22Rv1 (cell line): ENCODE measurements around the gene MARK1.

Experiments
- H3K27ac ChIP-seq: fragments of 450-650 bp; 2 replicates; pipeline ENCODE4 v1.5.1; 2017
- CTCF ChIP-seq: fragments of 450-650 bp; IDR thresholded peaks from 2 replicates; pipeline ENCODE4 v1.5.1; 2017; ENCODE audit warnings: mild to moderate bottlenecking
- ZFX ChIP-seq: fragments of 450-650 bp; IDR thresholded peaks from 2 replicates; pipeline ENCODE4 v1.6.1; 2017; ENCODE audit warnings: antibody characterized with exemption, borderline replicate concordance

Gene MARK1

DNA sequence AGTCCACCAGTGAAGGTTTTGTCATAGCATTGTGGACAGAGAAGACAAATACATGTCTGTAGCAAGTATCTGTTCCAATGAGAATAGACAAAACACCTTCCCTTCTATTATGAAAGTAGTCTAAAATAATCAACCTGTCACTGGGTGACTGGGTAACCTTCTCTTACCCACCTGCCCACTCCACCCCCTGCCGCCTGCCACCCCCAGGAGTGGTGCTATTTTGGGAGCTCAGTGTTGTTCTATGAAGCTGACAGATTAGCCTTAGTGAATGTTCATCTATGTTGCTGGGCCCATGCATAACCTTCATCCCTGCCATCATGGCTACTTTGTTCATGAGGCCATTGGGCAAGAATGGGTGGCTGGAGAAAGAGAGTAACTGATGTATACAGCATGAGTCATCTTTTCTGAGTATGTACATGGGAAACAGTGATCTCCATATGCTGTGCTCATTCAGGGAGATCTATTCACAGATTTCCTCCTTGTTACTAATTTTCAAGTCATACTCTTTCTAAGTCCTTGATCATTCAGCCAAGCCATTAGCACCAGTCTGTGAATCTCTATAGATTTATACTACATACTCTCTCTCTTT, 24.8 kb downstream of the MARK1 start:
- H3K27ac ChIP-seq, result no peak overlapping the region
- TF ChIP-seq CTCF (no peak), ZFX (no peak)

DNA sequence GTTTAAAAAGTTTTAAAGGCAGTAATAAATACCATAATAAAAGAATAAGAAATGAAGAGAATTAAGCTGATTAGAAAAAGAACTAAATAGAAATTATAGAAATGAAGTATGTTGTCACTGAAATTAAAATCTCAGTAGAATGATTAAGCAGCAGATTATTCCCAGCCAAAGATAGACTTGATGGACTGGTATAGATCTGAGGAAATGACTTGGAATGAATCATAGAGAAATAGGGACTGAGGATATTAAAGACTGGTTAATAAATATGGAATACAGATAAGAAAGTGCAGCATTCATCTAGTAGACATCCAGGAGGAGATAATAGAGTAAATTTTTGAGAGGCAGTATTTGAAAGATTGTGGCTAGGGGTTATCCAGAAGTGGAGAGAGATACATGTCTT, 28.7 kb downstream of the MARK1 start:
- TF ChIP-seq CTCF (no peak), ZFX (no peak)
- no peak overlapping the region for H3K27ac ChIP-seq

DNA sequence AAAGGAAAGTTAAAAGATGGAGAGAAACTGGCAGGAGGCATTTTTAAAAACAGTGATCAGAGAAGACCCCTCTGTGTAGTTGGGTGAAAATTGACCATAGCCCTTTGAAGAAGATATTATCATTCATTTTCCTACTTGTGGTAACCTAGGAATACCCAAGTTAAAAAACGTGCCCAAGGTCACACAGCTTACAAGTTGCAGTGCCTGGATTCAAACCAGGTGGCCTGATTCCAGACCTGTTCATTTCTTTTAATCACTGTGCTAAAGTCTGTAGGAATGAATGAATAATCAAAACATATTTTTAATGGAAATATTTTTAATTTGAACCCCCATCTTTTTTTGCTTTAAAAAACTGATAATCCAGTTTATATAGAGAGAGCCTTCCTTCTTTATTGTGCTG, 35.6 kb downstream of the MARK1 start:
- TF ChIP-seq ZFX, result no peak
- TF ChIP-seq CTCF, result no peak
- no peak overlapping the region for H3K27ac ChIP-seq

DNA sequence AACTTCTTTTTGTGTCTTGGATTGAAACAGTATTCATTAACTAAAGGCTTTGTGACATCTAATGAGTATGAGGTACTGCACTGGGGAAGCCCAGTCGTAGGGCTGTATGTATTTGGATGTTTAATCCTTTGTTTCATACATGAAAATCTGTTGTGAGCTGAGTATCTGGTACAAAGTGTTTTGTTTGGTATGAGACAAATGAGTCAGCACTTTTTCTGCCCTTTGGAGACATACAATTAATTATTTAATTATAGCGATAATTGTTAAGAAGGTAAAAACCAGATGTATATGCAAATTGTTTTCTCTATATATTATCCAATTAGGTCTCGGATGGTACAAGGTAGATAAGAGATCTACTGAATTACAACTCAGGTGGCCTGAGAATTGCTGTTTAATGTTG, 36.3 kb downstream of the MARK1 start:
- H3K27ac ChIP-seq, result no peak overlapping the region
- TF ChIP-seq ZFX, result no peak
- no peak for TF ChIP-seq CTCF

DNA sequence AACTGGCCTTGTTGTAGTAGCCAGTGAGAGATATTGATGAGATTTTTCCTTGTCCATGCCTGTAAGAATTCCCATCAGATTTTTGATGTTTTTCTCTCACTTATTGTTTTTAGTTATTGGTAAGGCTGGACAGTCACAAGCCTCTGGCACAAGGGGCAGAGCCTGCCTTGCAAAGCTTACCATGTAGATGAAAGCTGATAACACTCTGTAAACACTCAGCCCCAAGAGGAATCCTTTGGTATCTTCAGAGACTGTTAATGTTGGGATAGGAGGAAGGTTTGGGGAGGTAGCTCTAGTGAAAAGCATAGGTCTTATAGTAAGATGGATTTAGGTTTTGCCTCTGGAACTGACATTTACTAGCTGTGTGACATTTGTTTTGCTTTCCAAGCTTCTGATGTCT, 37.7 kb downstream of the MARK1 start:
- H3K27ac ChIP-seq, result no peak overlapping the region
- TF ChIP-seq CTCF, result no peak
- TF ChIP-seq ZFX, result no peak

GRCh38 chr1:220566869-220567268, 38.9 kb downstream of the MARK1 start:
- no peak for TF ChIP-seq ZFX
- no peak for TF ChIP-seq CTCF
- H3K27ac ChIP-seq, result no peak overlapping the region

GRCh38 chr1:220572416-220572815, 44.5 kb downstream of the MARK1 start:
- H3K27ac ChIP-seq, result no peak overlapping the region
- TF ChIP-seq CTCF (no peak), ZFX (no peak)
